Measurements from ENCODE around the gene CPE. TPM values are rescaled to one million over a fixed set of nuclear protein-coding genes. Genes with fewer than 3 reads are reported as not detected.
A peak's percentile ranks its signal among the peaks of the same experiment; 100 is the strongest.

Gene CPE
- total RNA-seq, 2 experiments from 2014 or later = not detected

GRCh38 chr4:165330666-165331065, 48.1 kb upstream of the CPE start:
- ChIA-PET CTCF (ENCODE audit: unreplicated experiment) (interaction anchor here (0.9 kb wide), 1 partner anchor 200 kb away, joined by 3 read pairs; no protein-coding TSS in a partner anchor), POLR2A (interaction anchor here (0.7 to 3.4 kb wide), 7 partner anchors 8 to 590 kb away, joined by 3 to 11 read pairs (median 4); no protein-coding TSS in a partner anchor)
- H3K4me3 ChIP-seq (ENCODE audit: low read depth, low read length, poor library complexity, severe bottlenecking) = peak overlapping the region; percentile 90
- no peak overlapping the region for H2AFZ ChIP-seq (ENCODE audit: low read length)
- no peak for TF ChIP-seq CTCF (conservative IDR thresholded peaks at IDR 0.05; ENCODE audit: low read length)
- TF ChIP-seq EZH2phosphoT487 (IDR thresholded peaks at IDR 0.05; ENCODE audit: borderline replicate concordance, low read depth, low read length) = no peak
- H3K9me2 ChIP-seq (ENCODE audit: insufficient read depth, low read length) = no peaks in the 10 kb centered on the region
- peaks cover 73% of the 10 kb centered on the region for H3K36me3 ChIP-seq (ENCODE audit: insufficient read depth, low read length)
- H3K79me2 ChIP-seq (ENCODE audit: insufficient read depth, low read depth, low read length) = peaks cover 81% of the 10 kb centered on the region
- no TSS peak for BruUV-seq (replicated peaks)
- no peak for DNase-seq (ENCODE audit: low spot score)
- H3K9me3 ChIP-seq (ENCODE audit: low read length) = peaks cover under 1% of the 10 kb centered on the region; the same call in 1 of the 2 replicates
- intact Hi-C loops (cut with micrococcal nuclease; ENCODE audit: unreplicated experiment) = no loop called here
- H3K27ac ChIP-seq (ENCODE audit: low read depth, low read length, poor library complexity, severe bottlenecking) = no peak overlapping the region
- H3K4me2 ChIP-seq (ENCODE audit: low read length) = peak overlapping the region; percentile 98
- peaks cover 61% of the 10 kb centered on the region for H3K4me1 ChIP-seq (ENCODE audit: insufficient read depth, low read length, poor library complexity, severe bottlenecking)
- H4K20me1 ChIP-seq (ENCODE audit: insufficient read depth, low read length) = peaks cover 60% of the 10 kb centered on the region

DNA sequence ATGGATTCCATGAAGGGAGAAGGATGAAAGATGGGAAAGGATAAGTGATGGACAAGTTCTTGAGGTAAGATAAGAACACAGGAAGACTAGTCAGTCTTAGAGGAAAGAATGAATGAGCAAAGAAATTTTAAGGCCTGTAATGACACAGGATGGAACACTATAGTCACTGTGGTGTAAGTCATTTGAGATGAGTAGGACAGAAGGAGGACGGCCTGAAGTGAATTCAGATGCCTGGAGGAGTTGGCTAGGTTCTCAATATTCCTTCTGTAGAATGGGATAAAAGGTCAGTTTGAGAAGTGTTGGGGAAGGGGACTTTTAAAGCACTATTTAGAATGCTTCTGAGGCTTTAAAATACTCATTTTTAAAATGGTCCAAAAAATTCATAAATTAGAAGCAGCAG, 47.4 kb upstream of the CPE start:
- intact Hi-C loops (cut with micrococcal nuclease; ENCODE audit: unreplicated experiment) = no loop called here
- Histone ChIP-seq H3K36me3 (ENCODE audit: insufficient read depth, low read length) (peaks cover 80% of the 10 kb centered on the region), H3K79me2 (ENCODE audit: insufficient read depth, low read depth, low read length) (peaks cover 88% of the 10 kb centered on the region), H3K27ac (ENCODE audit: low read depth, low read length, poor library complexity, severe bottlenecking) (no peak overlapping the region), H3K4me3 (ENCODE audit: low read depth, low read length, poor library complexity, severe bottlenecking) (peak overlapping the region; percentile 90), H3K4me2 (ENCODE audit: low read length) (peak overlapping the region; percentile 98), H4K20me1 (ENCODE audit: insufficient read depth, low read length) (peaks cover 62% of the 10 kb centered on the region), H3K4me1 (ENCODE audit: insufficient read depth, low read length, poor library complexity, severe bottlenecking) (peaks cover 54% of the 10 kb centered on the region), H3K9me2 (ENCODE audit: insufficient read depth, low read length) (no peaks in the 10 kb centered on the region), H2AFZ (ENCODE audit: low read length) (no peak overlapping the region), H3K9me3 (ENCODE audit: low read length) (no peaks in the 10 kb centered on the region)
- ChIA-PET CTCF (ENCODE audit: unreplicated experiment) (no interaction called here), POLR2A (interaction anchor here (0.7 to 3.4 kb wide), 7 partner anchors 9 to 39 kb away, joined by 3 to 13 read pairs (median 4); no protein-coding TSS in a partner anchor)
- DNase-seq (ENCODE audit: low spot score) = peak; percentile 29
- peak; percentile 44 for TF ChIP-seq CTCF (conservative IDR thresholded peaks at IDR 0.05; ENCODE audit: low read length)
- no peak for TF ChIP-seq EZH2phosphoT487 (IDR thresholded peaks at IDR 0.05; ENCODE audit: borderline replicate concordance, low read depth, low read length)
- no TSS peak for BruUV-seq (replicated peaks)

DNA sequence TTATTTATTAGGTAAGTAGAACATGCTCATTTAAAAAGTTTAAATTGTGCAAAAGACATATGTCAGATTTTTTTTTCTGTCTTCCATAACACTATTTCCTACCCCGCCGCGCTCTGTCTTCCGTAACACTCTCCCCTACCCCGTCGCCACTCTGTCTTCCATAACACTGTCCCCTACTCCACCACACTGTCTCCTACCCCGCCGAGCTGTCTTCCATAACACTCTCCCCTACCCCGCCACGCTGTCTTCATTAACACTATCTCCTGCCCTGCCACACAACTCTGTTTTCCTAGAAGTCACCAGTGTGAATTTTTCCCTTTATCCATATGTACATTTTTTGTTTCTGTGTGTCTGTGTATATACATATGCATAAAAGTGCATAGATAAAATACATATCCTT, 47.0 kb upstream of the CPE start:
- no peak for DNase-seq (ENCODE audit: low spot score)
- Histone ChIP-seq H3K79me2 (ENCODE audit: insufficient read depth, low read depth, low read length) (peaks cover 92% of the 10 kb centered on the region), H3K4me2 (ENCODE audit: low read length) (peak overlapping the region; percentile 98), H4K20me1 (ENCODE audit: insufficient read depth, low read length) (peaks cover 66% of the 10 kb centered on the region), H3K9me3 (ENCODE audit: low read length) (no peaks in the 10 kb centered on the region), H3K36me3 (ENCODE audit: insufficient read depth, low read length) (peaks cover 84% of the 10 kb centered on the region), H3K27ac (ENCODE audit: low read depth, low read length, poor library complexity, severe bottlenecking) (no peak overlapping the region), H3K4me1 (ENCODE audit: insufficient read depth, low read length, poor library complexity, severe bottlenecking) (peaks cover 52% of the 10 kb centered on the region), H3K9me2 (ENCODE audit: insufficient read depth, low read length) (no peaks in the 10 kb centered on the region), H2AFZ (ENCODE audit: low read length) (no peak overlapping the region), H3K4me3 (ENCODE audit: low read depth, low read length, poor library complexity, severe bottlenecking) (peak overlapping the region; percentile 90)
- ChIA-PET POLR2A (interaction anchor here (0.8 to 3.4 kb wide), 4 partner anchors 11 to 39 kb away, joined by 3 to 13 read pairs (median 8); no protein-coding TSS in a partner anchor), CTCF (ENCODE audit: unreplicated experiment) (no interaction called here)
- BruUV-seq (replicated peaks) = no TSS peak
- no peak for TF ChIP-seq EZH2phosphoT487 (IDR thresholded peaks at IDR 0.05; ENCODE audit: borderline replicate concordance, low read depth, low read length)
- TF ChIP-seq CTCF (conservative IDR thresholded peaks at IDR 0.05; ENCODE audit: low read length) = no peak
- intact Hi-C loops (cut with micrococcal nuclease; ENCODE audit: unreplicated experiment) = no loop called here
